HG03521 (cell line): ENCODE results near the gene GAPT.

ENCODE experiments used
- ATAC-seq: cut with Tn5 transposase; IDR thresholded peaks from one replicate; pipeline ENCODE4 v1.9.1; 2021; ENCODE audit warnings: mild to moderate bottlenecking, moderate library complexity; ENCODE audit not compliant: unreplicated experiment

GAPT gene

DNA sequence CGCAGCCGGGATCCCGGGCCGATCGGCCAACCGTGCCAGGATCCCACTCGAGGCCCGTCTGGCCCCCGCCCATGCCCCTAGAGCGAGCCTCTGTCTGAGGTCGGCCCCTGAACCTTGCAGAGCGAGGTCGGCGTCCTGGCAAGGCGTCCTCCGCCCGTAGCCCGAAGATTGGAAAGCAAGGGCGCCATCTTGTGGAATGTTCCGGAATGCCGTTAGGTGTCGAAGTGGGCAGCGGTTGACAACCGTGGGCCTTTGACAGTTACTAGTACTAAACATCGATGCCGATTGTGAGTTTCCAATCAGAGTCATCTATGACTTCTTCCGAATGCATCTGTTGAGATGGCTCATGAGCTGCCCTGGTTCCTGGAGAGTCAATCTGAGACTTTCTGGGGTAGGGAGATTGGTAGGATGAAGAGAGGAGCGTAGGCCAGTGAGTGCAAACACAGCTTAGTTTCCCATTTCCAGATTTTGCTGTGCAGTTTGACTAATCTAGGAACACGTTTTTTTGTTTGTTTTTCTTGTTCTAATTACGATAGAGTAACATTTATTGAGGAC, 30.4 kb upstream of the GAPT start:
- peak; percentile 67 for ATAC-seq

GRCh38 chr5:58462154-58462553, 29.1 kb upstream of the GAPT start:
- ATAC-seq = no peak

GRCh38 chr5:58462623-58463230, 28.5 kb upstream of the GAPT start:
- no peak for ATAC-seq

GRCh38 chr5:58466939-58467338, 24.3 kb upstream of the GAPT start:
- ATAC-seq = peak; percentile 97

DNA sequence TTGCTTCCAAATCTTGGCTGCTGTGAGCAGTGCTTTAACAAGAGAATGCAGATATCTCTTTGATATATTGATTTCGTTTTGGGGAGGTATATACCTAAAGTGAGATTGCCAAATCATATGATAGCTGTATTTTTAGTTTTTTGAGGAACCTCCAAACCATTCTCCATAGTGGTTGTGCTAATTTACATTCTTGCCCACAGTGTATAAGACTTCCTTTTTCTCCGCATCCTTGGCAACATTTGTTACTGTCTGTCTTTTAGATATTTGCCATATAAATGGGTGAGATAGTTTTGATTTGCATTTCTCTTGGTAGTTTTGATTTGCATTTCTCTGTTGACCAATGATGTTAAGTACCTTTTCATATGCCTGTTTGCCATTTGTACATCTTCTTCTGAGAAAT, 21.3 kb upstream of the GAPT start:
- no peak for ATAC-seq

GRCh38 chr5:58475404-58475803, 15.8 kb upstream of the GAPT start:
- no peak for ATAC-seq

- no peak for ATAC-seq
These were observed 13.4 kb upstream of the GAPT start for GRCh38 chr5:58477760-58478376.

DNA sequence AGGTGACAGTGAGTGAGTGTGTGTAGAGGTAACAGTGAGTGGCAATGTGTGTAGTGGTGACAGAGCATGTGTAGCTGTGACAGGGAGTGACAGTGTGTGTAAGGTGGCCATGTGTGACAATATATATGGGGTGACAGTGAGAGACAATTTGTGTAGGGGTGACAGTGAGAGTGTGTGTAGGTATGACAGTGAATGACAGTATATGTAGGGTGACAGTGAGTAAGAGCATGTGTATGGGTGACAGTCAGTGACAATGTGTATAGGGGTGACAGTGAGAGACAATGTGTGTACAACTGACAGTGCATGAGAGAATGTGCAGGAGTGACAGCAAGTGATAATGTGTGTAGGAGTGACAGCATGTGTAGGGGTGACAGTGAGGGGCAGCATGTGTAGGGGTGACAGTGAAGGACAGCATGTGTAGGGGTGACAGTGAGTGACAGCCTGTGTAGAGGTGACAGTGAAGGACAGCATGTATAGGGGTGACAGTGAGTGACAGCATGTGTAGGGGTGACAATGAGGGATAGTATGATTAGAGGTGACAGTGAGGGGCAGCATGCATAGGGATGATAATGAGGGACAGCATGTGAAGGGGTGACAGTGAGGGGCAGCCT, 10.1 kb upstream of the GAPT start:
- no peak for ATAC-seq

DNA sequence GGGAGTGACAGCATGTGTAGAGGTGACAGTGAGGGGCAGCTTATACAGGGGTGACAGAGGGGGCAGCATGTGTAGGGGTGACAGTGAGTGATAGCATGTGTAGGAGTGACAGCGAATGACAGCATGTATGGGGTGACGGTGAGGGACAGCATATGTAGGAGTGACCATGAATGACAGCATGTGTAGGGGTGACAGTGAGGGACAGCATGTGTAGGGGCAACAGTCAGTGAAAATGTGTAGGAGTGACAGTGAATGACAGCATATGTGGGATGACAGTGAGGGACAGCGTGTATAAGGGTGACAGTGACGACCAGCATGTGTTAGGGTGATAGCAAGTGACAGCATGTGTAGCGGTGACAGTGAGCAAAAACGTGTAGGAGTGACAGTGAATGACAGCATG, 9.4 kb upstream of the GAPT start:
- ATAC-seq = no peak

- ATAC-seq = no peak
These were observed 8.7 kb upstream of the GAPT start for GRCh38 chr5:58482536-58482935.

DNA sequence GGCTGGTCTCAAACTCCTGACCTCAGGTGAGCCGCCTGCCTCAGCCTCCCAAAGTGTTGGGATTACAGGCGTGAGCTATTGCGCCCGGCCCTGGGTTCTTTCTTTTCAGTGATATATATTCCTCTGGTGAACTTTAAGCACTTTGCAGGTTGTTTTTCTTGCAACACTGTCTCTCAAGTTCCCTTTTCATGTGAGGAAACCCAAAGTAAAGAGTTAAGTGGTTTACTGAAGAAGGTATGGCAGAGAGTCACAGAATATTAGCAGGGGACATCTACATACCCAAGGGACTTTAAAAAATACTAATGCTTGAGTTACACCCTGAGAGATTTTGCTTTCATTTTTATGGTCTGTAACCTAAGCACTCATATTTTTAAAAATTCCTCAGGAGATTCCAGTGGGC, 6.7 kb upstream of the GAPT start:
- no peak for ATAC-seq

- ATAC-seq = no peak
These were observed 4.9 kb upstream of the GAPT start for GRCh38 chr5:58486290-58486689.

GRCh38 chr5:58490402-58491050, 709 bp upstream of the GAPT start:
- ATAC-seq = no peak

DNA sequence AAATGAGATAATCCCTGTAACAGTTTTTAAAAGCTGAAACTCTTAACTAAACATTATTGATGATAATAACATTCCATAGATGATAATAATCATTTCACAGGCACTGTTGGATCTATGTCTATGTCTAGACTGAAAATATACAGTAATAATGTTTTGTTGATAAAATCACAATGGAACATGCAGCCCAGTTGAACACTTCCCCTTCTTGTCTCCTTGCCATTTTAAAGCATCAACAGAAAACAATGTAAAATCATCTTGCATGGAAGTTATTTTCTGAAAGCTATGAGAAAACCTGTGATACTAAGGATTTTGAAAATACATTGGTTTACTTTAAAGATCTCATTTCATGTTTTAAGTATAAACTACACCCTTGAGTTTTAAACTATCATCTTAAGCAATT, 1.9 kb downstream of the GAPT start:
- ATAC-seq = no peak

GRCh38 chr5:58496488-58496887, 5.3 kb downstream of the GAPT start:
- ATAC-seq = no peak

- ATAC-seq = no peak
These were observed 6.2 kb downstream of the GAPT start for GRCh38 chr5:58497386-58497785.

GRCh38 chr5:58497921-58498320, 6.7 kb downstream of the GAPT start:
- no peak for ATAC-seq

DNA sequence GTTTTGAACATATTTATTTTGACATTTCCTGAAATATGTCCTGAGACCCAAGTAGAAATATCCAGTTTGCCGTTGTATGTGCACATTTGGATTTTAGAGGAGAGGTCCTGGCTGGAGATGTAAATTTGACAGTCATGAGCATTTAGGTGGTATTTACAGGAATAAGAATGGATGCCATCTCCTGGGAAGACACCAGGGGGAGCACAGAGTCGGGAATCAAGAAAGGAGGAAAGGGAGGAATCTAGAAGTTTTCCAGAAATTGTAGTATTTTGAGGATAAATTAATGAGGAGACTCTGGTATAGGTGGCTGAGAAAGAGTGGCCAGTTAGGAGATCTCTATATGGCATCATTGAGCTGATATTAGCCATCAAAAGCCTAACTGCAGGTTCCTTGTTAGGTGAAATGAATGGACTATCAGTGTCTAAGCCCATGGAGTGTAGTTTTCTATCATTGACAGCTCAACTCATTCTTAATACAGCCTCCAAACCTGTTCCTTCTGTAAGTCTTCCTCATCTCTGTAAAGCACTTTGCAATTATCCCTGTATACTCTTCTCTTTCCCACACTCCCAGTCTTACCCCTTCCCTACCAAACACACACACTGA, 7.2 kb downstream of the GAPT start:
- ATAC-seq = no peak

DNA sequence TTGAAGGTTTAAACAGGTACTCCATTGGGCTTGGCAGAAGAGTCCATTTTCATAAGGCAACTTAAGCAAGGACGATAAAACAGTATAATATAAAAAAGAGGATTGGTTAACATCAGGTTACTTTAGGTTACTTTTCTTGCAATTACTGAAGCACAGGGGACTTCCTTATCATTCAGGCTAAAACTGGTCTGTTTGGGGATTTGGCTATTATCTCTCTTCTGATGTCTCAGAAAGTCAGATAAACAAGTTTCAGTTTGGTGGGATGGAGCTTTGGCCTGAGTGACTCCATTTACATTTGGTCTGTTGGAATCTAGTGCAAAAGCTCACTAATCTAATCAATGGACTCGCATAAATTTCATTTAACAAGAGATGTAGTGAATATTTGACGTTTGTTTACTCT, 8.0 kb downstream of the GAPT start:
- ATAC-seq = no peak

DNA sequence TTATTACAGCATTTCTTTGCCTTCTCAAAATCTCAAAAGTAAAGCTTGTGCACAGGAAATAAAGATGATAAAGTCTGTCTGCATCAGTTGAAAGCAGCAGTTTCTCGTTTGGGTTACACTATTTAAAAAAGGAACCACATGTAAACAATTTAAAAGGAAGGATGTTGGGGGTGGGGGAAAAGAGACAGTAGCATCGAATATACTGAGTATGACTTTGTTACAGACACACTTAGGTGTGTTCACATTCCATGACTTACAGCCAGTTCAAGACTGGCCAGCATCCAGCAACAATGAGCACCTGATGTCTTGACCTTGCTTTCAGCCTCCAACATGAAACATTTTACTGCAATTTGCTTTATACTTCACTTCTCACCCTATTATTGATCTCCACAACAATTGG, 8.7 kb downstream of the GAPT start:
- ATAC-seq = no peak

- no peak for ATAC-seq
These were observed 10.7 kb downstream of the GAPT start for GRCh38 chr5:58501778-58502417.
